Neural cell (in vitro differentiated cells): ENCODE results near the gene ASCC1. TPM values are rescaled to one million over a fixed set of nuclear protein-coding genes. Genes with fewer than 3 reads are reported as not detected.

Experiments used
- H2AFZ ChIP-seq: fragments of 200-600, 300-800 bp; sonication (generic), shearing (Covaris generic); 2 replicates; pipeline ENCODE4 v1.6.0; 2014; ENCODE audit warnings: low read depth, mild to moderate bottlenecking, antibody characterized with exemption, low read length, moderate library complexity
- H3F3A ChIP-seq: fragments of 200-600 bp; shearing (Covaris generic); 2 replicates; pipeline ENCODE4 v1.6.1; 2016; ENCODE audit warnings: mild to moderate bottlenecking, moderate library complexity, mixed read lengths, antibody characterized with exemption, low read length; ENCODE audit not compliant: insufficient read depth, poor library complexity, severe bottlenecking
- H3K27ac ChIP-seq: fragments of 200-600, 300-800 bp; sonication (generic), shearing (Covaris generic); 2 replicates; pipeline ENCODE4 v1.5.1; 2014; ENCODE audit warnings: mild to moderate bottlenecking, low read length, moderate library complexity
- H3K27me3 ChIP-seq: fragments of 300-800, 200-600 bp; sonication (generic), shearing (Covaris generic); 2 replicates; pipeline ENCODE4 v1.6.0; 2014; ENCODE audit warnings: mild to moderate bottlenecking, low read depth, low read length, moderate library complexity; ENCODE audit not compliant: insufficient read depth
- H3K36me3 ChIP-seq: fragments of 300-800, 200-600 bp; sonication (generic), shearing (Covaris generic); 2 replicates; pipeline ENCODE4 v1.5.1; 2014; ENCODE audit warnings: mild to moderate bottlenecking, antibody characterized with exemption, low read length, moderate library complexity; ENCODE audit not compliant: insufficient read depth
- H3K4me2 ChIP-seq: fragments of 300-800, 200-600 bp; sonication (generic), shearing (Covaris generic); 2 replicates; pipeline ENCODE4 v1.6.0; 2014; ENCODE audit warnings: mild to moderate bottlenecking, low read length
- H3K4me3 ChIP-seq: fragments of 300-800, 200-600 bp; sonication (generic), shearing (Covaris generic); 2 replicates; pipeline ENCODE4 v1.5.1; 2014; ENCODE audit warnings: mild to moderate bottlenecking, low read length, moderate library complexity
- H3K79me2 ChIP-seq: fragments of 200-600 bp; shearing (Covaris generic); replicated peaks from 2 replicates; pipeline ENCODE4 v1.6.0; 2014; ENCODE audit warnings: mild to moderate bottlenecking, low read length, moderate library complexity; ENCODE audit not compliant: insufficient read depth
- H3K9ac ChIP-seq: fragments of 300-800, 200-600 bp; sonication (generic), shearing (Covaris generic); 2 replicates; pipeline ENCODE4 v1.6.1; 2016; ENCODE audit warnings: mild to moderate bottlenecking, low read length, mixed read lengths
- H3K9me2 ChIP-seq: fragments of 200-600 bp; shearing (Covaris generic); 2 replicates; pipeline ENCODE4 v1.6.1; 2016; ENCODE audit warnings: mild to moderate bottlenecking, low read length, mixed read lengths; ENCODE audit not compliant: insufficient read depth
- H3K9me3 ChIP-seq: fragments of 200-600, 300-800 bp; sonication (generic), shearing (Covaris generic); 2 replicates; pipeline ENCODE4 v1.6.1; 2016; ENCODE audit warnings: mild to moderate bottlenecking, mixed run types, low read length, moderate library complexity, mixed read lengths
- H4K20me1 ChIP-seq: fragments of 200-600 bp; shearing (Covaris generic); 2 replicates; pipeline ENCODE4 v1.6.1; 2016; ENCODE audit warnings: mild to moderate bottlenecking, mixed run types; ENCODE audit not compliant: insufficient read depth
- CTCF ChIP-seq: fragments of 450-650 bp; IDR thresholded peaks from 2 replicates; pipeline ENCODE4 v1.5.1; 2014; ENCODE audit warnings: antibody characterized with exemption, mild to moderate bottlenecking, moderate library complexity; ENCODE audit not compliant: poor library complexity, severe bottlenecking
- EZH2 ChIP-seq: fragments of 200-600, 300-800 bp; shearing (Covaris generic), sonication (generic); IDR thresholded peaks from 2 replicates; pipeline ENCODE4 v1.6.1; 2014; ENCODE audit warnings: antibody characterized with exemption, low read length, borderline replicate concordance, mild to moderate bottlenecking; ENCODE audit not compliant: insufficient read depth, poor library complexity, severe bottlenecking
- MXI1 ChIP-seq: fragments of 450-650 bp; conservative IDR thresholded peaks from 2 replicates; pipeline ENCODE4 v1.6.1; 2014; ENCODE audit warnings: antibody characterized with exemption, mild to moderate bottlenecking; ENCODE audit not compliant: poor library complexity, severe bottlenecking
- POLR2AphosphoS5 ChIP-seq: IDR thresholded peaks from 2 replicates; pipeline ENCODE4 v1.6.1; 2012
- RAD21 ChIP-seq: fragments of 450-650 bp; conservative IDR thresholded peaks from 2 replicates; pipeline ENCODE4 v1.6.1; 2014; ENCODE audit warnings: antibody characterized with exemption, mild to moderate bottlenecking, moderate library complexity
- REST ChIP-seq: IDR thresholded peaks from 2 replicates; pipeline ENCODE4 v1.6.1; 2012; ENCODE audit warnings: borderline replicate concordance
- SMC3 ChIP-seq: fragments of 450-650 bp; conservative IDR thresholded peaks from 2 replicates; pipeline ENCODE4 v1.6.1; 2014; ENCODE audit warnings: antibody characterized with exemption, mild to moderate bottlenecking, moderate library complexity; ENCODE audit not compliant: poor library complexity
- TAF1 ChIP-seq: IDR thresholded peaks from 2 replicates; pipeline ENCODE4 v1.6.1; 2012; ENCODE audit warnings: low read depth
- polyA plus RNA-seq: library from polyadenylated mRNA; depleted of rRNA; stranded (reverse); fragments of >200 nt; gene quantifications from 2 replicates; pipeline ENCODE4 v1.2.3, GENCODE V29; 2014

The ASCC1 gene
- polyA plus RNA-seq, 1 donor from 2014 or later, result 39.6 TPM

GRCh38 chr10:72229261-72230251 is 13.5 kb upstream of the ASCC1 start:
- no peak overlapping the region for H3K27ac ChIP-seq
- TF ChIP-seq RAD21 (no peak), SMC3 (no peak), TAF1 (no peak), MXI1 (no peak), CTCF (no peak), REST (no peak), POLR2AphosphoS5 (no peak), EZH2 (no peak)
- no peak overlapping the region for H3K9ac ChIP-seq

GRCh38 chr10:72228318-72228751 is 12.3 kb upstream of the ASCC1 start:
- Histone ChIP-seq H3K27me3 (no peaks in the 10 kb centered on the region), H3K4me3 (no peak overlapping the region), H3K9ac (no peak overlapping the region), H3K27ac (no peak overlapping the region), H3K36me3 (peaks cover 5% of the 10 kb centered on the region), H3K9me3 (no peaks in the 10 kb centered on the region), H4K20me1 (no peaks in the 10 kb centered on the region), H3K4me2 (no peak overlapping the region), H3F3A (no peaks in the 10 kb centered on the region), H3K9me2 (no peaks in the 10 kb centered on the region), H3K79me2 (no peaks in the 10 kb centered on the region), H2AFZ (no peak overlapping the region)
- TF ChIP-seq POLR2AphosphoS5 (no peak), SMC3 (no peak), EZH2 (no peak)

More at GRCh38 chr10:72229261-72230251, 13.5 kb upstream of the ASCC1 start:
- Histone ChIP-seq H3K4me2 (no peak overlapping the region), H3K27me3 (no peaks in the 10 kb centered on the region), H3K4me3 (no peak overlapping the region), H4K20me1 (no peaks in the 10 kb centered on the region), H3K9me2 (no peaks in the 10 kb centered on the region), H3K36me3 (peaks cover 9% of the 10 kb centered on the region), H2AFZ (no peak overlapping the region), H3K9me3 (no peaks in the 10 kb centered on the region), H3K79me2 (no peaks in the 10 kb centered on the region), H3F3A (no peaks in the 10 kb centered on the region)
